HG02610 (cell line): Measurements from ENCODE around the gene IQCF6.
"Not testable (repeated sequence)": the region's sequence is repeated elsewhere in the genome, so short reads cannot be mapped to it uniquely, and the experiment has no call there.

Experiments used
- ATAC-seq: cut with Tn5 transposase; IDR thresholded peaks from one replicate; pipeline ENCODE4 v1.9.1; 2021; ENCODE audit warnings: mild to moderate bottlenecking, moderate library complexity; ENCODE audit not compliant: unreplicated experiment

IQCF6 gene

DNA sequence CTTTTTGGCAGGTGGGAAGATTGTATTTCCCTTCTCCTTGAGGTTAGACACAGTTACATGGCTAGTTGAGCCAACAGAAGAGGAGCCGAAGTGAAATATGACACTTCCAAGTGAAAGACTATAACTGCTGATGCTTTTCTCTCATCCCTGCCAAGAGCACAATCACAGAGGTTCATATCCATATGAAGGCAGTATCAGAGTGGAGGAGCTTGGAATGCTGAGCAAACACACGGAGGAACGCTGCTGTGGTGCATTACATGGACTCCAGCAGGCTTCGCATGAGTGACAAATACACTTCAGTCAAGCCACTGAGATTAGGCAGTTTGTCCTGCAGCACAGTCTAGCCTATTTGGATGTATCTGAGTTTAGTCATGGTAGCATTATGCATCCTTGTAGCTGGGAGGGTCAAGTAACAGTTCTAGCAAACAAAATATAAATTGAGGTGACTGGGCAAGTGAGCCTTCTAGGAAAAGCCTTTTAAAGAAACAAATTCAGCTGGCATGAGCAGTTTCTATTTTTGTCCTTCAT lies 5.4 kb downstream of the IQCF6 start:
- ATAC-seq = no peak

DNA sequence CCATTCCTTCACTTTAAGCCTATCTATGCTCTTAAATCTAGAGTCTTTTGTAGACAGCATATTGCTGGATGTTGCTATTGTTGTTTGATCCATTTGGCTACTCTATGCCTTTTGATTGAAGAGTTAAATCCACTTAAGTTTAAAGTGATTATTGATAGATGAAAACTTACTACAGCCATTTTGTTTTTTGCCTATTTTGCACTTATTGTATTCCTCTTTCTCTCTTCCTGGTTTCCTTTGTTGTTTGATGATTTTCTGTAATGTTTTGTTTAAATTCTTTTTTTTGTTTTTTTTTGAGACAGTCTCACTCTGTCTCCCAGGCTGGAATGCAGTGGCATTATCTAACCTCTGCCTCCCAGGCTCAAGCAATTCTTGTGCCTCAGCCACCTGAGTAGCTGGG lies 19.8 kb downstream of the IQCF6 start:
- ATAC-seq = no peak

DNA sequence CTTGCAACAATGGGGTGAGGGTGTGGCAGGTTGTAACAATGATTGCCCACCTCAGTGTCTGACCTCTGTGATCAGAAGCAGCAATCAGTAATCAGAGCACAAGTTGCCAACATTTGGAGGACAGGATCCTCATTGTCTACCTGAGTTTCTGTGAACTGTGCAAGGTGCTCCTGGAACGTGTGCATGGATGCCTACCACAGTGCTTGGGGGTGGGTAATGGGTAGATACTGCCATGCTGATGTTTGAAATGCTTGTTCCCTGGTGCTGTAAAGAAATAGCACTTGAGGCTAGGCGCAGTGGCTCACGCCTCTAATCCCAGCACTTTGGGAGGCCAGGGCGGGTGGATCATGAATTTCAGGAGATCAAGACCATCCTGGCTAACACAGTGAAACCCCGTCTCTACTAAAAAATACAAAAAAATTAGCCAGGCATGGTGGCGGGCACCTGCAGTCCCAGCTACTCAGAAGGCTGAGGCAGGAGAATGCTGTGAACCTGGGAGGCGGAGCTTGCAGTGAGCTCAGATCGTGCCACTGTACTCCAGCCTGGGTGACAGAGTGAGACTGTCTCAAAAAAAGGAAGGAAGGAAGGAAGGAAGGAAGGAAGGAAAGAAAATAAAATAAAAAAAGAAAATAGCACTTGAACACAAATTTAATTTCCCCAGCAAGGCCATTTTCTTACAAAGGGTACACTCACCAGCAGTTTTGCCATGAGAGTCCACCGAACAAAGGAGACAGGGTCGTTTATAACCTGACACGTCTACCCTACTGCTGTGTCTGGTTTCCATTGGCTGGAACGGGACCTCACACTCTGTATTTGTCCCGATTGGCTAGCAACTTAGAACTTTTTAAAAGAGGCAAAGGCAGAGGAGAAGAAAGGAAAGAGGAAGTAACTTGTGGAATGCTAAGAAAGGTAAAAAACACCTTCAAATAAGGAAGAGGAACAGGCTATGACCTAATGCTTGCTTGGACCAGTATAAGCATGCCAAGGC lies 25.0 kb downstream of the IQCF6 start:
- ATAC-seq = not testable (repeated sequence)

DNA sequence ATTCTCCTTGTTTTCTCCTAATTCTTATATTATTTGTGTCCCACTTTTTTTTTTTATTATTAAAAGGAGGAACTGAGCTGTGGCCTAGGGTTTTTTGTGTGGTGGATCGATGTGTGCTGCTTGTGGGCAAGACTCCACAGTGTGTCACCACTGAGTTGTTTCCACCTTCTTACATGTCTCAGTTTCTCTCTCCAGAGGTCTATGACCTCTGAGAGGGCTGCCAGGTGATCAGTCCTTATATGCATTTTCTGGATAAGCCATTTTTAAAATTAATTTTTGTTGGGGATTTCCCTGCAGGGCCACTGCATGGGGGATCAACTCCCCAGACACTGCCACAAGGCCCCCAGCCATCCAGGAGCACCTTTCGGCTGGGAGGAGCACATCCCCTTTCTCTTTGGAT lies 27.8 kb downstream of the IQCF6 start:
- ATAC-seq = no peak

DNA sequence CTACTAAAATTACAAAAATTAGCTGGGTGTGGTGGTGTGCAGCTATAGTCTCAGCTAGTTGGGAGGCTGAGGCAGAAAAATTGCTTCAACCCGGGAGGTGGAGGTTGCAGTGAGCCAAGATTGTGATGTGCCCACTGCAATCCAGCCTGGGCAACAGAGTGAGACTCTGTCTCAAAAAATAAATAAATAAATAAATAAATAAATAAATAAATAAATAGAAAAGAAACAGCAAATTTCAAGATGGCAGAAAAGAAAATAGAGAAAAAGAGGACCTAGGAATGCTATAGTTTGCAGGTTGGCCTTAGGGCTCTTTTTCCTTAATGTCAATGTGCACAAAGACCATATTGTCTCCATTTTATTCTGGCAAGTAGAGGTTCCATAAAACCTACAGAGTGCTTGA lies 28.2 kb downstream of the IQCF6 start:
- ATAC-seq = no peak

DNA sequence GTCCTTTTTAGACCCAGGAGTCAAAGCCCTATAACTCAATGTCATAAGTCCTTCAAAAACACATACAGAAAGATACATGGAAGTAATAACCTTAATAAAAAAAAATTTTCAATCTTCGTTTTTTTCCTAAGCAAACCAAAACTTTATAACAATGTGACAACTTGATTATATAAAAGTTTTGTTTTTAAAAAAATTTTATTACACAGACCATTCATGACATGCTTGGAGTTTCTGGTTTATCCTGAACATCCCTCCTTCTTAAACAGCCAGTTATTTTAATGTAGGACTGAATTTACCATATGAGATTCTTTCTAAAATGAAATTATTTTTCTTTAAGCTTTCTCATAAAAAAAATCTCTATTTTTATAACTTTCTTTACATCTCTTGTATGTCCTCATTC lies 30.7 kb downstream of the IQCF6 start:
- ATAC-seq = no peak

DNA sequence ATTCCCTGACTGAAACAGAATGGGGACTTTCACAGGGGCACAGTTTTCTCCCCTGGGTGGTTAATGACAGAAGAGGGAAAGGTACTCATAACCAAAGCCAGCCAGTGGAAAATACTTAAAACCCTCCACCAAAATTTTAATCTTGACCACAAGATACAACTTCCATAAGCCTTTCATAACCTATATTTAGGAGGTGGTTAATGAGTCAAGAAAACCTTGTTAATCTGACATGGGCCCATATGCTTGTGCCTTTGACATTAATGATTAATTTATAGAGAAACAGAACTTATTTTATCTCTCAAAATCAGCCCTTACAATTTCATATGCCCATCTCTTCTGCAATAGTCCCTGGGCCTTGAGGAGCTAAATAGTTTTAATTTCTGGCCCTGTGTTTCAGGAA lies 31.2 kb downstream of the IQCF6 start:
- no peak for ATAC-seq

DNA sequence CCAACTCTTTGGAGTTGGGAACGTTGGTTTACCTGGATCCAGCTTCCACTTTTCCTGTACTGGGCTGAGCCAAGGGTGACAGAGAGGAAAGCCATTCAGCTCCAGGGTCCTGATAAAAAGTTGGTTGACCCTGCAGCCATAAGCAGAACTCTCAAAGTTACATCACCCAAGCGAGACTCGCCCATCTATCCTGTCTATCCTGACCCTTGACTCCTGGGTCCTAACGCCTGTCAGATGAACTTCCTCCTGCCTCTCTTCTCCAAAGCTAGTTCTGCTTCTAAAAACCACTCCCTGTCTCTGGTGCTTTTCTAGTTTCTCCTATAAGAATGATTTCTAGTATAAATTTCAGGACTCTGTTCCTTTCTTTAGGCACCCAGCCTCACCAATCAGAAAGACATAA lies 36.1 kb downstream of the IQCF6 start:
- ATAC-seq = not testable (repeated sequence)

DNA sequence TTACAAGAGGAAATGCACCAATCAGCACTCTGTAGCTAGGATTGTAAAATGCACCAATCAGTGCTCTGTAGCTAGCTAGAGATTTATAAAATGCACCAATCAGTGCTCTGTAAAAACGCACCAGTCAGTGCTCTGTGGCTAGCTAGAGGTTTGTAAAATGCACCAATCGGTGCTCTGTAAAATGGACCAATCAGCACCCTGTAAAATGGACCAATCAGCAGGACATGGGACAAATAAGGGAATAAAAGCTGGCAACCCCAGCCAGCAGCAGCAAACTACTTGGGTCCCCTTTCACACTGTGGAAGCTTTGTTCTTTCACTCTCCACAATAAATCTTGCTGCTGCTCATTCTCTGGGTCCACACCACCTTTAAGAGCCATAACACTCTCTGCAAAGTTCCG lies 36.7 kb downstream of the IQCF6 start:
- ATAC-seq = not testable (repeated sequence)

DNA sequence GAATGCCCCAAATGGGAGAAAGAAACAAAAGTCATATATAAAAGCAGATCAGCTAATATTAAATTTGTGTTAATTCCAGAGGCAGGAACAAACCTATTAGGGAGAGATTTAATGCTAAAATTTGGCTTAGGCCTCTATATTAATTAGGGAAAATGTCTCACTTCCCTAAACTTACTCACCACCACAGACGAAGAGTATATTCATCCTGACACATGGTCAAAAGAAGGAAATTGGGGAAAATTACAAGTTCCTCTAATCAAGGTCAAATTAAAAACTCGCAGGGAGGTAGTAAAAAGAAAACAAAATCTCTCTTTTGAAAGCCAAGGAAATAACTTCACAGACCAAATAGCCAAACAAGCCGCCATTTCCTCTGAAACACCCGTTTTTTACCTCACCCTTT lies 39.9 kb downstream of the IQCF6 start:
- no peak for ATAC-seq

DNA sequence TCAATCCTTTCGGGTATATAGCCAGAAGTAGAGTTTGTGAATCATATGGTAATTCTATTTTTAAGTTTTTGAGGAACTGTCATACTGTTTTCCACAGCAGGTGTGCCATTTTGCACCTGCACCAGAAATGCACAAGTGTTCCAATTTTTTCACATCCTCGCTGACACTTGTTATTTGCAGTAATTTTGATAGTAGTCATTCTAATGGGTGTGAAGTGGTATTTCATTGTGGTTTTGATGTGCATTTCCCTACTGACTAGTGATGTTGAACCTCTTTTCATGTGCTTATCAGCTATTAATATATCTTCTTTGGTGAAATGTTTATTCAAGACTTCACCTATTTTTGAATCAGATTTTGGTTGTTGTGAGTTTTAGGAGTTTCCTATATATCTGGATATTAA lies 43.1 kb downstream of the IQCF6 start:
- ATAC-seq = no peak

DNA sequence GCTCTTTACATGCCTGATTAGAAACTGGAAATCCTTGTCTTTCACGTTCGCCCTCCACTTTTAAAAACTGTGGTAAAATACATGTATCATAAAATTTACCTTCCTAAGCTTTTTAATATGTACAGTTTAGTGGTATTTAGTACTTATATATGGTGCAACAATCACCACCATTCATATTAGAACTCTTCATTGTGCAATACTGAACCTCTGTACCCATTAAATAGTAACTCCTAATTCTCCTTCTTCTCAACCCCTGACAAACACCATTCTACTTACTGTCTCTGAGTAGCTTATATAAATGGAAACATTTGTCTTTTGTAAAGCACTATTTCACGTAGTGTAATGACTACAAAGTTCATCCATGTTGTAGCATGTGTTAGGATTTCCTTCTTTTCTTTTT lies 44.0 kb downstream of the IQCF6 start:
- no peak for ATAC-seq

DNA sequence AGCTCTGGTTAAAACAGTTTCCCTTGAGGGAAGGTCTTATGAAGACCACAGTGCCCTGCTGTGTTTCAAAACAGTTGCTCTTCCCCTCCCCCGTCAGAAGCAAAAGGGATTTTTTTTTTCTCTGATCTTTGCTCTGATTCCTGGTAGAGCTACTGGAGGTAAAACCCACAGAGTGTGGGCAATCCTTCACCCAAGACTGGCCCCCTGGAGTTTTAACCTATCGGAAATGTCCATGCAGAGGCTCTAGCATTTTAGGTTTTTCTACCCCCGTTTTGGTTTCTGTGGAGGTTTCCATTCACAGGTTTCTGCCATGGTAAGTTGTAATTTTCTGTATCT lies 44.5 kb downstream of the IQCF6 start:
- no peak for ATAC-seq

DNA sequence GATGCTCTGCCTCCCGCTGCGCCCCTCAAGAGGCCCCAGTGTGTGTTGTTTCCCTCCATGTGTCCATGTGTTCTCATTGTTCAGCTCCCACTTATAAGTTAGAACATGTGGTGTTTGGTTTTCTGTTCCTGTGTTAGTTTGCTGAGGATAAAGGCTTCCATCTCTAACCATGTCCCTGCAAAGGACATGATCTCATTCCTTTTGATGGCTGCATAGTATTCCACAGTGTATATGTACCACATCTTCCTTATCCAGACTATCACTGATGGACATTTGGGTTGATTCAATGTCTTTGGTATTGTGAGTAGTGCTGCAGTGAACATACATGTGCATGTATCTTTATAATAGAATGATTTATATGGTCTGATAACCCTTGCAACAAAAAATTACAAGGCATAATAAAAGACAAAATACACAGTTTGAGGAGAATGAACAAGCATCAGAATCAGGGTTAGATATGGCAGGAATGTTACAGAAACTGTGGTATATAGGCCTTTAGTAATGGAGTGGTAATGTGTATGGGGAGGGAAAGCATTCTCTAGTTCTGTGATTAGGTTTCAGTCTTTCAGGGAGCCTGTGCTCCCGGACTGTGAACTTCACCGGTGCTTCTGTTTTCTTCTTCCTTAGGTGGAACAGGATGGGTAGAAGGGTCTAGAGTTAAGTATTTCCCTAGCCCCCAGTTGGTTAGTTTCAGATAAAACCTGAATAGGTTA lies 45.0 kb downstream of the IQCF6 start:
- no peak for ATAC-seq

DNA sequence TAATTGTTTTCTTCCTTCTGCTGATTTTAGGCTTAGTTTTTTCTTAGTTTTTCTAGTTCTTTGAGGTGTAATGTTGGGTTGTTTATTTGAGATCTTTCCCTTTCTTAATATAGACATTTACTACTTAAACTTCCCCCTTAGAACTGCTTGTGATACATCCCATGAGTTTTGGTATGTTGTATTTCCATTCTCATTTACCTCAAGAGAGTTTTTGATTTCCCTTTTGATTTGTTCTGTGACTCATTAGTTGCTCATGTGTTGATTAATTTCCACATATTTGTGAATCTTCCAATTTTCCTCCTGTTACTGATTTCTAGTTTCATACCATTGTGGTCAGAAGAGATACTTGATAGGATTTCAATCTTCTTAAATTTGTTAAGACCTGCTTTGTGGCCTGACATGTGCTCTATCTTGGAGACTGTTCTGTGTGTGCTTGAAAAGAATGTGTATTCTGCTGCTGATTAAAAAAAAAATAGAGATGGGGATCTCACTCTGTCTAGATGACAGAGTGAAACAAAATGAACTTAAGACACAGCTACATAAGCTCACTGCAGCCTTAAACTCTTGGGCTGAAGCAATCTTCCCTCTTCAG lies 49.9 kb downstream of the IQCF6 start:
- no peak for ATAC-seq
